H1 (cell line): ENCODE results near the gene FAM83F. TPM values are rescaled to one million over a fixed set of nuclear protein-coding genes. Genes with fewer than 3 reads are reported as not detected.

ENCODE experiments used
- CTCF ChIA-PET: fragments of 300-600 bp; sonication (Branson Sonifier 250); formaldehyde crosslinking; loops from one replicate; lab custom pipeline; 2021; ENCODE audit not compliant: partially characterized antibody; lab: Charles Lee
- POLR2A ChIA-PET: fragments of 300-600 bp; sonication (Branson Sonifier 250); formaldehyde crosslinking; loops from one replicate; lab custom pipeline; 2021; ENCODE audit warnings: inconsistent platforms; ENCODE audit not compliant: partially characterized antibody; lab: Charles Lee
- DNase-seq, 2 experiments: peaks; one replicate each; pipeline versions ENCODE4 v3.0.0 to v3.0.0-alpha.2; 2010 to 2022; ENCODE audit warnings: low spot score in 2 of 2, low read depth in 1 of 2, mixed read lengths in 1 of 2
- FAIRE-seq: peaks from 2 replicates; lab custom pipeline; 2011; peaks lifted over from hg19 to GRCh38; lab: Jason Lieb, UNC
- H2AFZ ChIP-seq: 2 replicates; pipeline ENCODE4 v1.8.1; 2012; ENCODE audit warnings: low read length, inconsistent platforms
- H2AK5ac ChIP-seq: 2 replicates; pipeline ENCODE4 v1.6.1; 2013; ENCODE audit warnings: low read depth, low read length
- H2BK120ac ChIP-seq: replicated peaks from 2 replicates; pipeline ENCODE3; 2013; ENCODE audit warnings: low read depth, low read length, inconsistent platforms
- H2BK12ac ChIP-seq: 2 replicates; pipeline ENCODE4 v1.6.1; 2013; ENCODE audit warnings: low read depth, low read length
- H2BK15ac ChIP-seq: 2 replicates; pipeline ENCODE4 v1.6.1; 2013; ENCODE audit warnings: low read length
- H2BK20ac ChIP-seq: 2 replicates; pipeline ENCODE4 v1.6.1; 2013; ENCODE audit warnings: low read length
- H2BK5ac ChIP-seq: 2 replicates; pipeline ENCODE4 v1.6.1; 2013; ENCODE audit warnings: low read depth, low read length
- H3K14ac ChIP-seq: 2 replicates; pipeline ENCODE4 v1.6.1; 2013; ENCODE audit warnings: inconsistent platforms; ENCODE audit not compliant: insufficient read length
- H3K18ac ChIP-seq: 2 replicates; pipeline ENCODE4 v1.6.1; 2013; ENCODE audit warnings: low read length; ENCODE audit errors: extremely low read depth
- H3K23ac ChIP-seq: 2 replicates; pipeline ENCODE4 v1.6.1; 2013; ENCODE audit warnings: inconsistent platforms; ENCODE audit not compliant: insufficient read length
- H3K23me2 ChIP-seq: 2 replicates; pipeline ENCODE4 v1.6.1; 2013; ENCODE audit warnings: low read depth, low read length
- H3K27ac ChIP-seq: 2 replicates; pipeline ENCODE4 v1.6.1; 2011; ENCODE audit warnings: low read depth, low read length, inconsistent platforms
- H3K27me3 ChIP-seq, 4 experiments: replicated peaks in 1 of 4; 1 replicate in 1 of 4; 2 replicates in 3 of 4; pipeline versions ENCODE4 v1.6.1 to v1.8.1; 2011 to 2013; ENCODE audit warnings: low read length in 3 of 4, mild to moderate bottlenecking in 3 of 4, inconsistent platforms in 2 of 4, mixed read lengths in 2 of 4, moderate library complexity in 1 of 4; ENCODE audit not compliant: control insufficient read depth in 3 of 4, insufficient read depth in 3 of 4; ENCODE audit errors: extremely low read depth in 1 of 4
- H3K36me3 ChIP-seq, 4 experiments: 2 replicates each; pipeline versions ENCODE4 v1.6.1 to v1.8.1; 2011 to 2013; ENCODE audit warnings: mild to moderate bottlenecking in 4 of 4, low read length in 3 of 4, moderate library complexity in 2 of 4, control low read depth in 1 of 4, inconsistent platforms in 1 of 4; ENCODE audit not compliant: insufficient read depth in 4 of 4, control insufficient read depth in 2 of 4
- H3K4ac ChIP-seq: replicated peaks from 2 replicates; pipeline ENCODE3; 2013; ENCODE audit warnings: low read length, low read depth, mixed read lengths, inconsistent platforms; ENCODE audit not compliant: insufficient read length
- H3K4me1 ChIP-seq, 4 experiments: replicated peaks in 1 of 4; 1 replicate in 1 of 4; 2 replicates in 3 of 4; pipeline versions ENCODE4 v1.6.1 to v1.8.1; 2011 to 2013; ENCODE audit warnings: low read length in 3 of 4, inconsistent platforms in 2 of 4, mixed read lengths in 1 of 4; ENCODE audit not compliant: insufficient read depth in 4 of 4, control insufficient read depth in 3 of 4
- H3K4me2 ChIP-seq, 2 experiments: 2 replicates each; pipeline versions ENCODE4 v1.6.1 to v1.8.1; 2011 to 2013; ENCODE audit warnings: low read depth in 2 of 2, low read length in 2 of 2, control low read depth in 1 of 2, inconsistent platforms in 1 of 2, mild to moderate bottlenecking in 1 of 2; ENCODE audit not compliant: insufficient read depth in 1 of 2
- H3K4me3 ChIP-seq, 4 experiments: fragments of 200-600, 300-600 bp in 1 of 4; sonication (generic), shearing (Covaris generic), sonication (Bioruptor Twin) in 1 of 4; 2 replicates each; pipeline versions ENCODE4 v1.5.1 to v1.8.1; 2011 to 2016; ENCODE audit warnings: low read length in 4 of 4, low read depth in 3 of 4, control low read depth in 2 of 4, inconsistent platforms in 2 of 4, mild to moderate bottlenecking in 2 of 4, mixed read lengths in 1 of 4, moderate library complexity in 1 of 4; ENCODE audit not compliant: insufficient read depth in 2 of 4; ENCODE audit errors: extremely low read depth in 1 of 4
- H3K56ac ChIP-seq: replicated peaks from 2 replicates; pipeline ENCODE3; 2013; ENCODE audit warnings: low read depth, mild to moderate bottlenecking, mixed read lengths, low read length, inconsistent platforms; ENCODE audit not compliant: insufficient read length
- H3K79me1 ChIP-seq: 2 replicates; pipeline ENCODE4 v1.6.1; 2013; ENCODE audit warnings: low read depth, low read length, control low read depth
- H3K79me2 ChIP-seq, 2 experiments: 2 replicates each; pipeline versions ENCODE4 v1.6.1 to v1.8.1; 2012 to 2013; ENCODE audit warnings: low read length in 2 of 2, mild to moderate bottlenecking in 2 of 2, inconsistent platforms in 1 of 2; ENCODE audit not compliant: insufficient read depth in 2 of 2, control insufficient read depth in 1 of 2
- H3K9ac ChIP-seq, 4 experiments: replicated peaks in 1 of 4; 1 replicate in 1 of 4; 2 replicates in 3 of 4; pipeline versions ENCODE4 v1.6.1 to v1.8.1; 2011 to 2013; ENCODE audit warnings: low read depth in 3 of 4, low read length in 3 of 4, control low read depth in 2 of 4, mild to moderate bottlenecking in 2 of 4, moderate library complexity in 2 of 4, inconsistent platforms in 1 of 4; ENCODE audit errors: extremely low read depth in 1 of 4
- H3K9me3 ChIP-seq, 2 experiments: 2 replicates each; pipeline versions ENCODE4 v1.6.1 to v1.8.1; 2012 to 2013; ENCODE audit warnings: mild to moderate bottlenecking in 2 of 2, moderate library complexity in 2 of 2, control low read depth in 1 of 2, inconsistent platforms in 1 of 2, low read depth in 1 of 2, low read length in 1 of 2, mixed read lengths in 1 of 2; ENCODE audit not compliant: insufficient read depth in 2 of 2
- H4K20me1 ChIP-seq, 2 experiments: replicated peaks in 1 of 2; 2 replicates each; pipeline versions ENCODE3 to v1.8.1; 2011 to 2013; ENCODE audit warnings: inconsistent platforms in 2 of 2, low read length in 2 of 2, mild to moderate bottlenecking in 1 of 2; ENCODE audit not compliant: insufficient read depth in 2 of 2, control insufficient read depth in 1 of 2
- H4K5ac ChIP-seq: 2 replicates; pipeline ENCODE4 v1.6.1; 2013; ENCODE audit warnings: low read length, low read depth, mixed read lengths, inconsistent platforms; ENCODE audit not compliant: insufficient read length
- H4K8ac ChIP-seq: 2 replicates; pipeline ENCODE4 v1.8.0; 2013; ENCODE audit warnings: mild to moderate bottlenecking, moderate library complexity, low read length, inconsistent platforms; ENCODE audit not compliant: insufficient read depth; ENCODE audit errors: extremely low read depth
- H4K91ac ChIP-seq: replicated peaks from 2 replicates; pipeline ENCODE3; 2013; ENCODE audit warnings: low read length, mixed read lengths, inconsistent platforms; ENCODE audit not compliant: insufficient read length
- CTCF ChIP-seq, 3 experiments: IDR thresholded peaks; 1 replicate in 2 of 3; 2 replicates in 1 of 3; pipeline versions ENCODE4 v1.5.1 to v1.6.1; 2011; ENCODE audit warnings: low read length in 3 of 3, mild to moderate bottlenecking in 3 of 3, inconsistent platforms in 2 of 3, low read depth in 1 of 3, moderate library complexity in 1 of 3; ENCODE audit not compliant: insufficient read depth in 1 of 3; ENCODE audit errors: control extremely low read depth in 1 of 3
- FOSL1 ChIP-seq: IDR thresholded peaks from 2 replicates; pipeline ENCODE4 v1.6.1; 2011; ENCODE audit warnings: mild to moderate bottlenecking, low read depth, low read length, moderate library complexity; ENCODE audit not compliant: insufficient read depth
- MAX ChIP-seq: IDR thresholded peaks from 2 replicates; pipeline ENCODE4 v1.6.1; 2012; ENCODE audit warnings: inconsistent platforms
- RBBP5 ChIP-seq: IDR thresholded peaks from 2 replicates; pipeline ENCODE4 v1.7.1; 2012; ENCODE audit warnings: low read depth, mild to moderate bottlenecking, inconsistent platforms, low read length, moderate library complexity, borderline replicate concordance
- RFX5 ChIP-seq: IDR thresholded peaks from 2 replicates; pipeline ENCODE4 v1.6.1; 2011; ENCODE audit warnings: low read depth, low read length, improper control_type of control experiment, borderline replicate concordance
- SRF ChIP-seq: IDR thresholded peaks from 2 replicates; pipeline ENCODE4 v1.6.1; 2011; ENCODE audit warnings: mild to moderate bottlenecking, low read depth, low read length, moderate library complexity
- USF2 ChIP-seq: IDR thresholded peaks from 2 replicates; pipeline ENCODE4 v1.6.1; 2011; ENCODE audit warnings: low read length, improper control_type of control experiment
- WGBS, 2 experiments: shearing (Covaris generic) in 1 of 2; methylation state at CpG; one replicate each; pipeline versions ENCODE4 v1.1.6 to v1.1.7; 2013 to 2015; ENCODE audit warnings: low lambda C conversion rate in 2 of 2, mixed read lengths in 2 of 2, inconsistent platforms in 1 of 2, low coverage in 1 of 2, missing lambda C conversion rate in 1 of 2; ENCODE audit not compliant: insufficient replicate concordance in 2 of 2, insufficient coverage in 1 of 2, insufficient read length in 1 of 2; ENCODE audit errors: extremely low coverage in 1 of 2, missing lambda C conversion rate in 1 of 2; 5-methylcytosine and 5-hydroxymethylcytosine counted together
- polyA plus RNA-seq, 7 experiments: library from polyadenylated mRNA; depleted of rRNA in 3 of 7; stranded (reverse) in 5 of 7; unstranded in 2 of 7; fragments of >200 nt in 5 of 7; fragments of 200-250 nt in 2 of 7; gene quantifications; 1 replicate in 5 of 7; 2 replicates in 1 of 7; 4 replicates in 1 of 7; pipeline versions ENCODE4 v1.2.1 to v1.2.3, GENCODE V29; 2011 to 2013; ENCODE audit warnings: missing spikeins in 2 of 7, mixed read lengths in 2 of 7
- total RNA-seq: library from RNA; stranded (reverse); fragmentation: NEBNext Ultra II Directional; extraction: Animal tissue kit (Norgen Biotek cat#: 25700); gene quantifications from 2 replicates; pipeline ENCODE4 v1.2.1, GENCODE V29; 2021

The FAM83F gene
- total and polyA plus RNA-seq, 2 of the 8 experiments (the other 6 are each of a cell fraction or from before 2014, with no cell fraction given): 8.6 to 18.9 TPM

- CTCF ChIA-PET: interaction anchor here (0.6 to 16.1 kb wide), 16 partner anchors 8 to 512 kb away, joined by 3 to 159 read pairs (median 4); no protein-coding TSS in a partner anchor
- H3K79me2 ChIP-seq: peaks cover 0 to 11% of the 10 kb centered on the region in 2 experiments; a peak in 2 of 4 replicates
- no peak for DNase-seq
- no peak for TF ChIP-seq CTCF (IDR thresholded peaks at IDR 0.05; ENCODE audit: control extremely low read depth in 1 of 3, insufficient read depth in 1 of 3, low read depth in 1 of 3, low read length in 3 of 3)
- no peak for TF ChIP-seq SRF
- no peak for TF ChIP-seq RBBP5
- no peak for TF ChIP-seq RFX5
- no peak for TF ChIP-seq USF2
- no peak for TF ChIP-seq FOSL1
- TF ChIP-seq MAX: no peak
Measured at GRCh38 chr22:40008726-40009291, 14.1 kb downstream of the FAM83F start.

More at GRCh38 chr22:40008726-40009291, 14.1 kb downstream of the FAM83F start:
- peaks cover 14 to 25% (median 18%) of the 10 kb centered on the region in 4 experiments for H3K4me1 ChIP-seq
- H4K8ac ChIP-seq: no peak overlapping the region
- 0 out of 7 replicates have a peak overlapping the region, but pooled peaks of 1 of the 4 experiments have one; percentile 6 for H3K9ac ChIP-seq
- no peak overlapping the region for H3K14ac ChIP-seq
- H4K5ac ChIP-seq: no peak overlapping the region
- FAIRE-seq: no peak
- H3K36me3 ChIP-seq: no peaks in the 10 kb centered on the region
- no peak overlapping the region; the same call in 1 of the 2 replicates for H2BK20ac ChIP-seq
- 0 out of 2 replicates have a peak overlapping the region, but pooled peaks have one; percentile 52 for H2BK5ac ChIP-seq
- no peak overlapping the region for H2BK120ac ChIP-seq
- H2AFZ ChIP-seq: no peak overlapping the region
- H3K79me1 ChIP-seq: no peaks in the 10 kb centered on the region
- H4K20me1 ChIP-seq: peaks cover 2 to 16% of the 10 kb centered on the region in 2 experiments
- peak overlapping the region; percentile 11; the same call in 1 of the 2 replicates for H2AK5ac ChIP-seq
- peak overlapping the region; percentile 10 for H3K4ac ChIP-seq
- no peak overlapping the region for H3K27ac ChIP-seq
- peak overlapping the region; percentile 8 for H4K91ac ChIP-seq
- H2BK15ac ChIP-seq: peak overlapping the region; percentile 9; the same call in 1 of the 2 replicates
- 72% methylated on average over 9 of the region's 10 CpGs; no CpG with 5 or more reads in 1 of the 2 experiments for WGBS, 2 experiments
- H3K4me3 ChIP-seq: peak overlapping the region in 2 of 4 experiments; percentile 12 to 17; a peak in 3 of 8 replicates
- H3K27me3 ChIP-seq: no peaks in the 10 kb centered on the region
- no peak overlapping the region for H3K56ac ChIP-seq
- no peaks in the 10 kb centered on the region for H3K9me3 ChIP-seq
- POLR2A ChIA-PET: interaction anchor here (0.7 to 4.1 kb wide), 7 partner anchors 10 to 489 kb away, joined by 3 to 44 read pairs (median 4); partner anchors contain the start of gene ATF4
- no peaks in the 10 kb centered on the region; the same call in 1 of the 2 replicates for H3K23me2 ChIP-seq
- no peak overlapping the region for H3K23ac ChIP-seq
- H3K4me2 ChIP-seq: peak overlapping the region; percentile 32 to 62
- H3K18ac ChIP-seq: peak overlapping the region; percentile 81
- H2BK12ac ChIP-seq: peak overlapping the region; percentile 90
